Measurements from ENCODE around the gene MAL.
"Not testable (repeated sequence)": the region's sequence is repeated elsewhere in the genome, so short reads cannot be mapped to it uniquely, and the experiment has no call there.

Gene MAL

GRCh38 chr2:95036596-95037383 lies 11.3 kb downstream of the MAL start:
- DNase-seq, result no peak

- DNase-seq, result no peak
Measured at GRCh38 chr2:95037384-95037839, 11.9 kb downstream of the MAL start.

DNA sequence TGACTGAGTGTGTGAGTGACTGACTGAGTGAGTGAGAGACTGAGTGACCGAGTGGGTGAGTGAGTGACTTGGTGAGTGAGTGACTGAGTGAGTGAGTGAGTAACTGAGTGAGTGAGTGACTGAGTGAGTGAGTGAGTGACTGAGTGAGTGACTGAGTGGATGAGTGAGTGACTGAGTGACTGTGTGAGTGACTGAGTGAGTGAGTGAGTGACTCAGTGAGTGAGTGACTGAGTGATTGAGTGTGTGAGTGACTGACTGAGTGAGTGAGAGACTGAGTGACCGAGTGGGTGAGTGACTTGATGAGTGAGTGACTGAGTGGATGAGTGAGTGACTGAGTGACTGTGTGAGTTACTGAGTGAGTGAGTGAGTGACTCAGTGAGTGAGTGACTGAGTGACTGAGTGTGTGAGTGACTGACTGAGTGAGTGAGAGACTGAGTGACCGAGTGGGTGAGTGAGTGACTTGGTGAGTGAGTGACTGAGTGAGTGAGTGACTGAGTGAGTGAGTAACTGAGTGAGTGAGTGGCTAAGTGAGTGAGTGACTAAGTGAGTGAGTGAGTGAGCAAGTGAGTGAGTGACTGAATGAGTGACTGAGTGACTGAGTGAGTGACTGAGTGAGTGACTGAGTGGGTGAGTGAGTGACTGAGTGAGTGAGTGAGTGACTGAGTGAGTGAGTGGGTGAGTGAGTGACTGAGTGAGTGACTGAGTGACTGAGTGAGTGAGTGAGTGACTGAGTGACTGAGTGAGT lies 12.5 kb downstream of the MAL start:
- not testable (repeated sequence) for DNase-seq

DNA sequence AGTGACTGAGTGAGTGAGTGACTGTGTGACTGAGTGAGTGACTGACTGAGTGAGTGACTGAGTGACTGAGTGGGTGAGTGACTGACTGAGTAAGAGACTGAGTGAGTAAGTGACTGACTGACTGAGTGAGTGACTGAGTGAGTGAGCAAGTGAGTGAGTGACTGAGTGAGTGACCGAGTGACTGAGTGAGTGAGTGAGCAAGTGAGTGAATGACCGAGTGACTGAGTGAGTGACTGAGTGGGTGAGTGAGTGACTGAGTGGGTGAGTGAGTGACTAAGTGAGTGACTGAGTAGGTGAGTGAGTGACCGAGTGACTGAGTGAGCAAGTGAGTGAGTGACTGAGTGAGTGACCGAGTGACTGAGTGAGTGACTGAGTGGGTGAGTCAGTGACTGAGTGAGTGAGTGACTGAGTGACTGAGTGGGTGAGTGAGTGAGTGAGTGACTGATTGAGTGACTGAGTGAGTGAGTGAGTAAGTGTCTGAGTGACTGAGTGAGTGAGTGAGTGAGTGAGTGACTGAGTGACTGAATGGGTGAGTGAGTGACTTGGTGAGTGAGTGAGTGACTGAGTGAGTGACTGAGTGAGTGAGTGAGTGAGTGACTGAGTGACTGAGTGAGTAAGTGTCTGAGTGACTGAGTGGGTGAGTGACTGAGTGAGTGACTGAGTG lies 13.3 kb downstream of the MAL start:
- DNase-seq, result no peak

GRCh38 chr2:95039363-95039762 lies 13.9 kb downstream of the MAL start:
- DNase-seq, result no peak

DNA sequence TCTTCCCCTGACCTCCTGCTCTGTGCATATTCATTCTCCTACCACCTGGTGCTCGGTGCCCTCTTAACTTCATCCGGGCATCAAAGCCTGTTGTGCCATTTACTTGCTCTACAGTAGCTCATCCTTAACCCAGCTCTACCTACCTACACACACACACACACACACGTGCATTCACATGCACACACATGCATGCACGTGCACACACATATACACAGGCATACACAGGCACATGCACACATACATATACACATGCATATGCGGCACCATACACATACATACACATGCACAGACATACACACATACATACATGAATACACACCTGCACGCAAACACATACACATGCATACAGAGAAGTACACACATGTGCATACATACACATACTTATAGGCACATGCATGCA lies 14.5 kb downstream of the MAL start:
- DNase-seq, result no peak

- no peak for DNase-seq
Measured at GRCh38 chr2:95040426-95040825, 14.9 kb downstream of the MAL start.

DNA sequence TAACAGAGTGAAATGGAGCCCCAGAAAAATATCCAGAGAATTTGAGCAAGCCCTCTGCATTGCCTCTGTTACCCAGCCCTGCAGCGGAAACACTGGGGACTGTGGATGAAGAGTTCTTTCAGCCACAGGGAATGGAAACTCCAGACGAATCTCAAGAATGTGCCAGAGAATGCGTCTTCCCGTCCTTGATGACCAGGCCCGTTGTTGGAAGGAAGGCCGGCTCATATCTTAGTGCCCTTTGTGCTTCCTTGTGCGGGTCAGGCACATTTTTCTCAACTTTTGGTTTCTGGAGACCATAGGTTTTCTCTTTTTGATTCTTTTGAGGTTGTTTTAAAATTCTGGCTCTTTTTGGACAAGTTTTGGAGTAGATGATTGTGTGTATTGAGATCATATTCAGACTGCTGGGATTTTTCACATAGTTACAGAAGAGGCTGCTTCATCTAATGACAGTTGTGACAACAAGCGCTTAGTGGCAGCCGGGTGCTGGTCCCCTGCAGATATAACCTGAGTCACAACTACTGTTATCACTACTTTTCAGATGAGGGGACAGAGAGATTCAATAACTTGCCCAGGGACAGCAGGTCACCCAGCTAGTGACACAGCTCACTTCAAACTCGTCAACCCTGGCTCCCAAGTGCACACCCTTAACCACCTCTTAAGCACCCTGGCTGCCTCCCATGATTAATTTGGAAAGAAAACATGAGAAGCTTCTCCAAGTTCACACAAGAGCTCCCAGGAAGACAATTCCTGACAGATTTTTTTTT lies 15.7 kb downstream of the MAL start:
- DNase-seq, result no peak

DNA sequence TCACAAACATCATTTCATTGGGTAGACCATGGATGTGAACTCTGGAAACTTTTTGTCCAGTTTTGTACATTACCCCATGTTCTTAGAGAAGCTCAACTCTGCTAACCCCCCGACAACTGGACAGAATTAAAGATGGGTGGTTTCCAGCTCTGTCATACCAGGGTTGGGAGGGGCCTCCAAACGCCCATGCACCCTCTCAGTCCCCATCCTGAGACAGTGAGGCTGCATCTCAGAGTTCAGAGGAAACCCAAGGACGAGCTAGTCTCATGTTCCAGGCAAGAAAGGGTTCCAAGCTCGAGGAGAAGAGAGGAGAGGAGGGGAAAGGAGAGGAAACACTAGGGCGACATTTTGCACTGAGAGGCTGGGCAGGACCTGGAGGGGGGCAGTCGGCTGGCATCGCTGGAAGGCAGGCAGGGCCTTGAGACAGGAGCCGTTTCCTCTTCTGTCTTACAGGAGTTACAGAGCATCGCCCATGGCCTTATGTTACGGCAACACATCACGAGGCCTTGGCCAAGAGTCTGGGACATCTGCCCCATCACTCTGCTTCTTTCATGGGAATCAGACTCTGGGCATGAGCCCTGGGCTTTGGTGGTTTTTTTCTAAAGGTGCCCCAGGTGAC lies 16.4 kb downstream of the MAL start:
- DNase-seq, result no peak

GRCh38 chr2:95042472-95043271 lies 17.2 kb downstream of the MAL start:
- DNase-seq, result no peak

- DNase-seq, result peak; percentile 53
Measured at GRCh38 chr2:95043300-95044093, 18.0 kb downstream of the MAL start.

DNA sequence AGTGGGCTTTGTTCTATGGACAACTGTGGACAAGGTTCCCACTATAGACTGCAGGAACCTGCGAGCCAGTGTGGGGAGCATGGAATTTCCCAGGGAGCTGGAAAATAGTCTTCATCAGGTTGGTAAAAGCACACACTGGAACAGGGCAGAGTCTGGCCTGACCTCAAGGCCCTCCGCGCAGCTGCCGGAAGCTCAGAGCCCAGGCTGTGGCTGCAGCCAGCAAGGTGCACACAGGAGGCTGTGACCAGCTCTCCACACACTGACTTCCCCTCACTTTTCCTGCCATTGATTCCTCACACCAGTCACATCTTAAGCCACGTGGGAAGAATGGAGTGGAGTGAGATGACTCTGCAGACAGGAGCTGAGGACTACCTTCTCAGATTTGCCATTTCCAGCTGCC lies 19.1 kb downstream of the MAL start:
- no peak for DNase-seq

DNA sequence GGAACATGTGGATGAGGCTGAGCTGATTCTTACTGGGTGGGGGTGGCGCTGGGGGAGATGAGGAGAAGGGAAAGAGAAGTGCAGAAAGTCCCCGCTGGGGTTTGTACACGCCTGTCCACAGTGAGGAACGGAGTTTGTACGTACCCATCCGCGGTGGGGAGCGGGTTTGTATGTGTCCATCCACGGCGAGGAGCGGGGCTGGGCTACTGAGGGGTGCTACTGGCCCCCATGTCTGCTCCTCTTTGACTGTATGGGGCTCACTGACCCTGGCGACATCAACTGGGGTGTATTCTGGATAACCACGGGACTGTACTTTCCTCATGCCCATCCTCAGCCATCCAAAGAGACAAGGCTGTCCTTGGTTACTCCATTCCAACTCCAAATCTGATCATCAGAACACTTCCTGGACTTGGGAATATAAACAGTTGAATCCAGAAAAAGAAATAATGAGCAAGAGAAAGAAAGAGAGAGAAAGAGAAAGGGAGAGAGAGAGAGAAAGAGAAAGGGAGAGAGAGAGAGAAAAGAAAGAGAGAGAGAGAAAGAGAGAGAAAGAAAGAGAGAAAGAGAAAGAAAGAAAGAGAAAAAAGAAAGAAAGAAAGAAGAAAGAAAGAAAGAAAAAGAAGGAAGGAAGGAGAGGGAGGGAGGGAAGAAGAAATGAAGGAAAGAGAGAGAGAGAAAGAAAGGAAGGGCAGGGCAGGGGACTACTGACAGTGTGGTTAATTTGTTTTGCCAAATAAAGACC lies 21.0 kb downstream of the MAL start:
- no peak for DNase-seq

GRCh38 chr2:95047629-95048510 lies 22.4 kb downstream of the MAL start:
- peak; percentile 60 for DNase-seq

DNA sequence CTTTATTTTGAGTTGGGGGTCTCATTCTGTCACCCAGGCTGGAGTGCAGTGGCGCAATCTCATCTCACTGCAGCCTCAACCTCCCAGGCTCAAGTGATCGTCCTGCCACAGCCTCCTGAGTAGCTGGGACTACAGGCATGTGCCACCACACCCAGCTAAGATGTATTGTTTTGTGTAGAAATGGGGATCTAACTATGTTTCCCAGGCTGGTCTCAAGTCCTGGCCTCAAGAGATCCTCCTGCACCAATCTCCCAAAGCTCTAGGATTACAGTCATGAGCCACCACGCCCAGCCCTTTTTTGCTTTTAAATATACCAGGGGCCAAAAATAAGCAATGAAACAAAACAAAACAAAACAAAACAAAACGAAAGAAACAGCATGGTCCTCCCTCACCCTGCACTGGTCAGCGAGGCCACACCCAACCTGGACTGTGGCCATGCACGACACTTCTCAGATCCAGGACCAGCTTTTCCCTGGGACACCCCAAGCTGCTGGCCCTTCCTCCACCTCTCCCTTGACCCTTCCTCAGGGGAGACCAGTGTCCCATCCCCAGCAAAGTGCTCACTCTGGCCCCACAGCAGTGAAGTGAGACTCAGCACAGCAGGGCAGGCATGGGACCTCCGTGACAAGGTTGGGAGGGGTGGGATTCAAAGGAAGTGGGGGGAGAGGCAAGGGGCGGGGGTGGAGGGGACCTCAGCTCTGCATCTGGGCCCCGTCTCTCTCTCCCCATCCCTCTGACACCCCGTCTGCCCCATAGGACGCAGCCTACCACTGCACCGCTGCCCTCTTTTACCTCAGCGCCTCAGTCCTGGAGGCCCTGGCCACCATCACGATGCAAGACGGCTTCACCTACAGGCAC lies 23.5 kb downstream of the MAL start:
- DNase-seq, result no peak

GRCh38 chr2:95049683-95049955 lies 24.1 kb downstream of the MAL start:
- no peak for DNase-seq

- DNase-seq, result no peak
Measured at GRCh38 chr2:95049961-95050360, 24.5 kb downstream of the MAL start.
